GM18909 (cell line): ENCODE data around the gene CFAP61.
"Not testable (repeated sequence)": the region's sequence is repeated elsewhere in the genome, so short reads cannot be mapped to it uniquely, and the experiment has no call there.

Experiments used
- ATAC-seq: cut with Tn5 transposase; IDR thresholded peaks from one replicate; pipeline ENCODE4 v1.9.1; 2021; ENCODE audit warnings: mild to moderate bottlenecking; ENCODE audit not compliant: unreplicated experiment, poor library complexity

Gene CFAP61

DNA sequence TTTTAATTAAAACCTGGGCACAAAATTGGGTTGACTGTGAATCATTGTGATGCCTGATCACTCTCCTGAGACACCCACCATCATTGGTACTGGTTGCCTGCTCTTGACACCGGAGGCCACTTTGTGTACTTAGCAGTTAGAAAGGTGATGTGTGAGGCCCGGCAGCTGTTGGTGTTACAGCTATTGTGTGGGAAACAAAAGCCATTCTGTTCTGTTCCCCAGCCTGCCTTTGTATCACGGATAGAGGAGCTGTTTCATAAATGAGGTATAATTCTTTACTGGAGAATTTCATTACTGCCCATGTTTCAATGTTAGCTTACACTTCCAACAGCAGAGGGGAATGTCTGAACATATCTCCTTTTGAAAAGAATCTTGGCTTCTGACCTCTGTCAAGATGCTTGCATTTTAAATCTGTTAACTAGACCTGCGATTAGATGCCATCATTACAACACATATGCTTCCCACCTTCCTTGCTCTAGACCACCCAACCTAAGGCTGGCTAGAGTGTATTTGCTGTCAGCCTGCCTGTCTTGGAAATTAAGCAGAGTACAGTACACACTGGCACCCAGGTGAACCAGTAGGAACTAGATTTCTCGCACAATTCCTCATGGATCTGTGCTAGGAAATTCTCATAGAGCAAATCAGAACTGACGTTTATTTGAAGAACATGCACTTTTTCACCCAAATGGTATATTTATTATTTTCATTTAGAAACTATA, 173.2 kb downstream of the CFAP61 start:
- no peak for ATAC-seq

- no peak for ATAC-seq
Observed at GRCh38 chr20:20226554-20226953, 174.2 kb downstream of the CFAP61 start.

- no peak for ATAC-seq
Observed at GRCh38 chr20:20227013-20227571, 174.8 kb downstream of the CFAP61 start.

- no peak for ATAC-seq
Observed at GRCh38 chr20:20228351-20228750, 176.0 kb downstream of the CFAP61 start.

DNA sequence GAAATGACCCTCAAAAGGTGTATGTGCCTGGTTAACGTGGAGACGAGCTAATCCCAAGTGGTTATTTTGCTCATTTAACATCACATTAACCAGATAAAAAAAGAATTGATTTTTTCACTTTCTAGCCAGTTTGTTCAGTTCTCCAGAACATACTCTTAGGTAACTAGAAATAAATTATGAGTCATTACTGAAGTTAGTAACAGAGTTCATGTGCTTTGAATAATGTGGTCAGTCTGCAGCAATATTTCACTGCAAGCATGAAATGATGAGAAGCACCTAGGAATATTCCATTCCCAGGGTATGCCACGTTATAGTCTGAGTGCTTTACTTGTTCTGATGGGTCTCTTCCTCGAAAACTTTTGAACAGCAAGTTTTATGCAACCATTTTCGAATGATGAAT, 177.3 kb downstream of the CFAP61 start:
- peak; percentile 42 for ATAC-seq

DNA sequence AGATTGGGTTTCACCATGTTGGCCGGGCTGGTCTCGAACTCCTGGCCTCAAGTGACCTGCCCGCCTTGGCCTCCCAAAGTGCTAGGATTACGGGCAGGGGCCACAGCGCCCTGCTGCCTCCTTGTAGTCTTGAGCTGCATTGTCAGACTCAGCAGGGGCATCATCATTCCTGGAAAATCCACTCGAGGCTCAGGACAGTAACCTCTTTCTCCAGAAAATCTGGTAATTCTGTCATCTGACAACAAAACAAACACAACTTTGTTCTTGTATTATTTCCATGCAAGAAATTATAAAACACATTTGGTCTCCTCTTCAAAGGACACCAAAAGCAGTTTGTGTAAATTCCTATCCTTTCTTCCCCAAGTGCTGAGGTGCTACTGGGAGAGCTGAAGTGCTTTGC, 178.4 kb downstream of the CFAP61 start:
- no peak for ATAC-seq

GRCh38 chr20:20231528-20232298, 179.4 kb downstream of the CFAP61 start:
- no peak for ATAC-seq

- peak; percentile 59 for ATAC-seq
Observed at GRCh38 chr20:20233041-20233514, 180.7 kb downstream of the CFAP61 start.

DNA sequence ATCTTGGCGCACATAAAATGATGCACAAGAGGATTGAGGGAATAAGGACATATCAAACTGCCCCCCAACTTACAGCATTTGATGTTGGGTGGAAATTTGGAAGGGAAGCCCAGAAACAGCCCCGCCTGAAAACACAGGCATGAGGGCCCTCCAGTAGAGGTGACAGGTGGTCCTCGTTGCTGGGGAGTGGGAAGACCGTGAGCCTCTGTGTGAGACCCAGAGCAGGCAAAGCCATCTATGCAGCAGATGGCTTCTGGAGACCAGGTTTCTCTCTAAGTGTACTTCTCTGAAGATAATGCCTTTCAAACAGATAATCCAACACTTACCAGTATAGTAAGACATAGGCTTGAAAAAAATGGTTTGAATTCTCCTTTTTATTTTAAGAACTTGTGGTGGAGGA, 183.3 kb downstream of the CFAP61 start:
- ATAC-seq, result no peak

DNA sequence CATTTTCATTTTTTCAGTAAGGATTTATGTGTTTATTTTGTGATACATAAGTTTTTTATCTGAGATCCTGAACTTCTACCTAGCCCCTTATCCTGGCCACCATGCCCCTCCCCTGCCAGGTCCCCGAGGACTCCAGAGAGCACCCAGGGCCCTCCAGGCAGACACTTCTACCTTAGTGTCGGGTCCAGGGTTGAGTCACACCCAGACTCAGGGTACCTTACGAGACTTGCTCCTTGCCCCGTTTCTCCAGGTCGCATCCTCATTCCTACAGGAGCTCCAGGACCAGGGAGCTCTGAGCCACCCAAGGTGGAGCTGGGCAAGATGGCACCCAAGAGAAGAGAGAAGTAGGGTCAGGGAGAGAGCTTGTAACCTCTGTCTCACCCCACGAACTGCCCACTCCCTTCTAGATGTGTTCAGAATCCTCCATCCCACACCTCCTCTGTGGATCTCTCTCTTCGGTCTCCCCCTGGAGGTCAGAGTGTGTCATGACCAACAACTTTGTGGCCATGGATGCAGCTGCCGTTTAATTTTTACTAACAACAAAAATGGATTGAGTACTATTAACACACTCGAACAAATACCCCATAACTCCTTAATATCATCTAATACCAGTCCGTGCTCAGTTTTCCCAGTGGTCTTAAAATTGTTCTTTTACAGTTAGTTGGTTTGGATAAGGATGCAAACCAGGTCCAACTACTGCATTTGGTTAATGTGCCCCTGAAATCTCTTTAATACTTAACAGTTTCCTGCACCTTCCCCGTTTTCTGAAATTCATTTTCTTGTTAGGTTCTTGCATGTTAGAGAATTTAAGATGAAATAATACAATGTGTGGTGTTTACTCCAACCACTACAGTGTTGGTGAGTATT, 185.0 kb downstream of the CFAP61 start:
- peak; percentile 77 for ATAC-seq

GRCh38 chr20:20241976-20242375, 189.6 kb downstream of the CFAP61 start:
- no peak for ATAC-seq

- not testable (repeated sequence) for ATAC-seq
Observed at GRCh38 chr20:20244384-20244783, 192.1 kb downstream of the CFAP61 start.

GRCh38 chr20:20246996-20247633, 194.8 kb downstream of the CFAP61 start:
- no peak for ATAC-seq

DNA sequence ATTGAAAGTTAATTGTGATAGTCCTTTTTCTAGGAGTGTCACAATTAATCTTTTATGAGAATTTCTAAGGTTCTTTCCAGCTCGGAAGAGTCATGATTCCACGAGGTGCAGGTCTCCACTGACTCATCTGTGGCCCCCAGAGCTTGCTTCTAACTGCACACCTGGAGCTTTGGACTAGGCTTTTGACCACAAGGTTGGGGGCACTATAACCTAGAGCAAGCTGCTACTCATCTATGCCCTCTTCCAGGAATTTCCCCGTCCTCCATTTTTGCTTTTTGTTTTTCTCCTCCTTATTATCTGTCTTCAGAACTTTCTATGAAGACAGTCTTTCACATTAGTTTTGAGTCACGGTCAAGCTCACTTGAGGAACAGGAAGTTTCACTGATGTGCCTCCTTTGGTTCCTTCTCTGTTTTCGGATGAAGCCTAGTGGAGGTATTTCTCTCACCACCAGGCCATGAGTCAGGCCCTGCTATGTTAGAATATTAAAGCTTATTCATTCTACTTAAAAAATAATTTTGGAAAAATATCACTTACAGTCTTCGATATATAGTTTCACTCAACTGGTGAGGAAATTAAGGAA, 196.4 kb downstream of the CFAP61 start:
- no peak for ATAC-seq

DNA sequence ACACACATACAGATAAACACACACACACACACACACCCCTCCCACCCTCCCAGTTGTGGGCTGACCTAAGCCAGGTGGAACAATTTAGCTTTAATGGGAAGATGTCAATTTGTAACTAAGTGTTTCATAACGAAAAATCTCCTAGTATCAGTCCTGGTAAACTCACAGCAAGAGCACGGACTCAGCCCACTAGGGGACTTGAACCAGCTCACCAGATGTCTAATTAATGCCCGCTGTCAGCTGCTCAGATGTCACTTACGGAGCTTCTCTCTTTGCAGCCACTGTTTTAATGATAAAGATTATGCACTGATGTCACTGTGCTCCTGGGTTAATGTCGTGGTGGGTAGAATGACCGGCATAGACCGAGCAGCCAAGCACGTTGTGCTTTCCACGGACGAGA, 199.0 kb downstream of the CFAP61 start:
- ATAC-seq, result no peak

DNA sequence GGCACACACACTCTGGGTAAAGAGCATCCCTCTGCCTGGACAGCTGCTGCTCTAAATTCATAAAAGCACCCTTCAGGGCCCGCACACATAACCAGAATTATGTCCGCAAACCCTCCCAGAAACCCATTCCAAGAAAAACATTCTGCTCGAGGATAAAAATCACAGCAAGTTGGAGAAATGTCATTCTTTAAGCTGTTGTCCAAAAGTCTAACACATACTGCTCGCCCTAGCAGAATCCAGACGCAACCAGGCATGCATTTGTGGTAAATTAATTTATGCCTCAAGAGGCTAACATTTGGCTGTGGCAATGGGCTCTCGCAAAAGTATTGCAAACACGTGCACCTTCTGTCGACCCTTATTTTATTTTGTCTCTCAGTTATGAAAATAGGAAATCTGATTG, 199.5 kb downstream of the CFAP61 start:
- ATAC-seq, result no peak

- ATAC-seq, result no peak
Observed at GRCh38 chr20:20253039-20253743, 200.9 kb downstream of the CFAP61 start.

GRCh38 chr20:20253744-20254330, 201.5 kb downstream of the CFAP61 start:
- no peak for ATAC-seq

GRCh38 chr20:20255099-20255498, 202.8 kb downstream of the CFAP61 start:
- ATAC-seq, result no peak
